Measurements from ENCODE around the gene ZNF3. TPM values are rescaled to one million over a fixed set of nuclear protein-coding genes. Genes with fewer than 3 reads are reported as not detected.

The ZNF3 gene
- total RNA-seq, 2 donors from 2014 or later, result 20.5 to 21.4 TPM

DNA sequence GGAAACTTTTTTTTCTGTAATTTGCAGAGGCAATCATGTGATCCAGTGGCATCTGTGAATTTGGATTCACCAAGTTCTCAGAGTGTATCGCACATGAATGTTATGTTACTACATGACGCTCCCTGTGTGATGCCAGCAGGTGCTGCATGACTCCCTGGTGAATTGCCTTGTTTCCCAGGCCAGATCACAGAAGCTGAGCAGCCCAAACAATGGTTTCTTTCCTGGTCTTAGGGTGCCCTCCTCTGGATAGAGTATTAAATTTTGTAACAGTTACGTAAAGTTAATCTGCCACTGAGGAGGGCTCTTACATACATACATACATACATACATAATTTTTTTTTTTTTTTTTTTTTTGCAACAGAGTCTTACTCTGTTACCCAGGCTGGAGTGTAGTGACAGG is 28.3 kb downstream of the ZNF3 start:
- intact Hi-C loops (cut with DNase I), result loop anchor here (5.0 kb wide), 1 partner anchor 61 kb away; no protein-coding TSS in a partner anchor
- Histone ChIP-seq H3K4me3 (no peak overlapping the region), H3K27ac (no peak overlapping the region), H3K4me1 (replicated peaks) (no peaks in the 10 kb centered on the region), H3K9me3 (no peaks in the 10 kb centered on the region), H3K36me3 (peaks cover 0 to 4% of the 10 kb centered on the region in 2 donors), H3K27me3 (replicated peaks; ENCODE audit: insufficient read depth) (no peaks in the 10 kb centered on the region)
- DNase-seq (ENCODE audit: low spot score), result peak; percentile 60
- TF ChIP-seq CTCF (IDR thresholded peaks at IDR 0.05) (peak in 3 of 4 experiments; percentile 47 to 76 (median 65)), POLR2A (IDR thresholded peaks at IDR 0.05) (no peak), POLR2AphosphoS5 (IDR thresholded peaks at IDR 0.05) (peak; percentile 50)
- 29% methylated on average over 3 of the region's 3 CpGs for WGBS

DNA sequence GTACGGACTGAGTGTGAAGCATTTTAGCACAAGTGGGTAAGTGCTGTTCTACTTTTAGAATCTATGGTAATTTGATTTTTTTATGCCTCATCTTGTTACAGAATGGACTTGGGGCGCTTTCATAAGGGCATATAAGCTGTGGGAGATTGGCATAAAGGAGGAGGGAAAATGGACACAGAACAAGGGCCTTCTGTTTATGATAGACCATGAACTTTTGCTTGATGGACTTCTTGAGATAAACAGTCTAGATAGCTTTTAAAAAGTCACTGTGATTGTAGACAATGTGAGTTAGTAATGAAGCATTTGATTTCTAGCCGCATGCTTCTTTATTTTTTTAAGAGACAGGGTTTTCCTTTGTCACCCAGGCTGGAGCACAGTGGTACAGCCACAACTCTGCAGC is 29.9 kb downstream of the ZNF3 start:
- Histone ChIP-seq H3K4me1 (replicated peaks) (no peaks in the 10 kb centered on the region), H3K27ac (no peak overlapping the region), H3K36me3 (no peaks in the 10 kb centered on the region), H3K4me3 (no peak overlapping the region), H3K27me3 (replicated peaks; ENCODE audit: insufficient read depth) (no peaks in the 10 kb centered on the region), H3K9me3 (no peaks in the 10 kb centered on the region)
- TF ChIP-seq POLR2AphosphoS5 (IDR thresholded peaks at IDR 0.05) (no peak), POLR2A (IDR thresholded peaks at IDR 0.05) (no peak), CTCF (IDR thresholded peaks at IDR 0.05) (no peak)
- no peak for DNase-seq (ENCODE audit: low spot score)
- 69% methylated on average over 3 of the region's 3 CpGs for whole genome bisulfite sequencing
- intact Hi-C loops (cut with DNase I), result loop anchor here (5.0 kb wide), 1 partner anchor 59 kb away; no protein-coding TSS in a partner anchor

DNA sequence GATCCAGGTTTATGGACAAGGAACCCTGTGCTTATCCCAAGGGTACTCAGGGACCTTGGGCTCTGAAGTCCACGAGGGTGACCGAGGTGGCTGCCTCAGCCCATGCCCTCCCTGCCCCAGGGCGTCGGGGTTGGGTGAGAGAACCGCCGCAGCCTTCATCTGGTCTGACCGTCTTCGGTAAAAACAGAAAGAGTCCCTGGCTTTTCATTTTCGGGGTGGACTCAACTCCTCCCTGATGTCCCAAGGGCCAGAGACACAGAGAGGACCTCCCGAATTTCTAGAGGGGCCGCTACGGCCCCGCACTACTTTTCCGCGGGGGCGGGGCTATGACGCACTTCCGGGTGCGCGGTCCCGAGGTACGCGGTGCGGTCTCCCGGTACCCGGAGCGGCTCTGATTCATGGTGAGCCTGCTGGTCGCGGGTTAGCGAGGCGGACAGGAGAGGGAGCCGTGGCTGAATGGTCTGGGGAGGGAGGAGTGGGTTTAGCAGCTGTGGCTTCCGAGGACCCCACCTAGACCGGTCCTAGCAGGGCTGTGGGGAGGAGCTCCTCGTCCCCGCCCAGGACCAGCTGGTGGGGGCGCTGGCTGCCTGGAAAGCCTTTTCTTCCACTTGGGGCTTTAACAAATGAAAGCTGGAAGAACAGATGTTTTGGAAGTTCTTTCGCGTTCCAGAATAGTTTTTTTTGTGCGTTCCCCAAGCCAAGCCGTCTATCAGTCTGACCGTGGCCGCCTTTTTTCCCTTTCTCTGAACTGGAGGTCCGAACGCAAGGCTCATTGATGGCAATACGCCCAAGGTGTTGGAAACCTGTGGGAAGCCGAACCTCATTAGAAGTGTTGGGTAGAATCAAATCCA is 31.9 kb downstream of the ZNF3 start, which contains the start of gene ZSCAN21:
TSS of gene ZSCAN21 (plus strand) at position 334 of the 851 bp plus-strand sequence. CDS start 7,233 bp downstream, outside the sequence.
- H3K36me3 ChIP-seq, result no peaks in the 10 kb centered on the region
- H3K9me3 ChIP-seq, result no peaks in the 10 kb centered on the region
- H3K27me3 ChIP-seq (replicated peaks; ENCODE audit: insufficient read depth), result no peaks in the 10 kb centered on the region
- peak within 1 kb of the TSS; percentile 93 to 99 for H3K27ac ChIP-seq
- peak; percentile 77 for DNase-seq (ENCODE audit: low spot score)
- TF ChIP-seq CTCF (IDR thresholded peaks at IDR 0.05) (peak in 3 of 4 experiments; percentile 14 to 37 (median 30)), POLR2A (IDR thresholded peaks at IDR 0.05) (peak; percentile 67), POLR2AphosphoS5 (IDR thresholded peaks at IDR 0.05) (peak; percentile 88)
- 2% methylated on average over 46 of the region's 47 CpGs for WGBS
- no peaks in the 10 kb centered on the region for H3K4me1 ChIP-seq (replicated peaks)
- intact Hi-C loops (cut with DNase I), result loop anchor here (5.0 kb wide), 1 partner anchor 57 kb away; no protein-coding TSS in a partner anchor
- H3K4me3 ChIP-seq, result peak within 1 kb of the TSS; percentile 59 to 82

DNA sequence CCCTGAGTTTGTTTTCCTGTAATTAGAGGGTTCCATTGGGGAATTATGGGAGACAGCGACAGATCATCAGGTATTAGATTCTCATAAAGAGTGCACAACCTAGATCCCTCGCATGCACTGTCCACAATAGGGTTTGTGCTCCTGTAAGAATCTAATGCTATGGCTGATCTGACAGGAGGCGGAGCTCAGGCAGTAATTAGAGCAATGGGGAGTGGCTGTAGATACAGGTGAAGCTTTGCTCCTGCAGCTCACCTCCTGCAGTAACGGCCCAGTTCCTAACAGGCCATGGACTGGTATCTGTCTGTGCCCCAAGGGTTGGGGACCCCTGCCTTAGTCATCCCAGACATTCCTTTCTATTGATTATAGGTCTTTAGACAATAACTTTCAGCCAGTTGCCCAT is 32.8 kb downstream of the ZNF3 start:
- Histone ChIP-seq H3K9me3 (no peaks in the 10 kb centered on the region), H3K27me3 (replicated peaks; ENCODE audit: insufficient read depth) (no peaks in the 10 kb centered on the region), H3K36me3 (no peaks in the 10 kb centered on the region), H3K4me1 (replicated peaks) (no peaks in the 10 kb centered on the region), H3K27ac (peak overlapping the region in 1 of 2 donors; percentile 99), H3K4me3 (no peak overlapping the region)
- DNase-seq (ENCODE audit: low spot score), result no peak
- intact Hi-C loops (cut with DNase I), result no loop called here
- WGBS, result 78% methylated on average over 4 of the region's 4 CpGs
- TF ChIP-seq CTCF (IDR thresholded peaks at IDR 0.05) (no peak), POLR2AphosphoS5 (IDR thresholded peaks at IDR 0.05) (no peak), POLR2A (IDR thresholded peaks at IDR 0.05) (no peak)

All from prostate gland (tissue), 2 donors.